DND-41 (cell line): ENCODE data around the gene KNG1.

Experiments used
- ATAC-seq: fragments of 200-7000 bp; cut with Tn5 transposase; 3 replicates; pipeline ENCODE4 v1.9.1; 2021; ENCODE audit warnings: low read depth; ENCODE audit not compliant: insufficient read depth
- DNase-seq: peaks from one replicate; pipeline ENCODE4 v3.0.0-alpha.2; 2020
- H2AFZ ChIP-seq: 2 replicates; pipeline ENCODE4 v1.6.0; 2012; ENCODE audit warnings: low read depth, low read length
- H3K27ac ChIP-seq: 2 replicates; pipeline ENCODE4 v1.5.1; 2012; ENCODE audit warnings: low read length, inconsistent platforms
- H3K27me3 ChIP-seq: fragments of 200-600 bp; sonication (generic); 2 replicates; pipeline ENCODE4 v1.6.0; 2012; ENCODE audit warnings: low read length, mild to moderate bottlenecking, inconsistent platforms; ENCODE audit not compliant: insufficient read depth, poor library complexity
- H3K36me3 ChIP-seq: 2 replicates; pipeline ENCODE4 v1.5.1; 2012; ENCODE audit warnings: low read length, inconsistent platforms; ENCODE audit not compliant: insufficient read depth
- H3K4me1 ChIP-seq: 2 replicates; pipeline ENCODE4 v1.5.1; 2012; ENCODE audit warnings: mild to moderate bottlenecking, low read length; ENCODE audit not compliant: insufficient read depth
- H3K4me2 ChIP-seq: 2 replicates; pipeline ENCODE4 v1.6.0; 2012; ENCODE audit warnings: mild to moderate bottlenecking, moderate library complexity, low read length, inconsistent platforms; ENCODE audit not compliant: insufficient read depth
- H3K4me3 ChIP-seq, 2 experiments: fragments of 200-600 bp in 1 of 2; shearing (Covaris generic) in 1 of 2; 2 replicates each; pipeline ENCODE4 v1.5.1; 2012 to 2016; ENCODE audit warnings: inconsistent platforms in 2 of 2, low read length in 2 of 2, mild to moderate bottlenecking in 2 of 2, low read depth in 1 of 2, moderate library complexity in 1 of 2
- H3K79me2 ChIP-seq: 2 replicates; pipeline ENCODE4 v1.6.0; 2012; ENCODE audit warnings: low read length, inconsistent platforms; ENCODE audit not compliant: insufficient read depth
- H3K9ac ChIP-seq: 2 replicates; pipeline ENCODE4 v1.6.0; 2012; ENCODE audit warnings: low read depth, mild to moderate bottlenecking, inconsistent platforms, low read length, moderate library complexity
- H3K9me3 ChIP-seq: 2 replicates; pipeline ENCODE4 v1.5.1; 2012; ENCODE audit warnings: low read length, moderate library complexity, mild to moderate bottlenecking, inconsistent platforms; ENCODE audit not compliant: insufficient read depth, severe bottlenecking
- H4K20me1 ChIP-seq: 2 replicates; pipeline ENCODE4 v1.6.0; 2012; ENCODE audit warnings: low read length; ENCODE audit not compliant: insufficient read depth
- CTCF ChIP-seq: IDR thresholded peaks from 2 replicates; pipeline ENCODE4 v1.5.1; 2012; ENCODE audit warnings: borderline replicate concordance, low read length, moderate library complexity, mild to moderate bottlenecking; ENCODE audit not compliant: poor library complexity, severe bottlenecking; ENCODE audit errors: extremely low read depth
- EZH2 ChIP-seq: IDR thresholded peaks from 3 replicates; pipeline ENCODE4 v1.6.1; 2012; ENCODE audit warnings: borderline replicate concordance, low read depth, mild to moderate bottlenecking, moderate library complexity, low read length, inconsistent platforms; ENCODE audit not compliant: severe bottlenecking

KNG1 gene

GRCh38 chr3:186724911-186725310, 7.8 kb downstream of the KNG1 start:
- H2AFZ ChIP-seq, result no peak overlapping the region
- TF ChIP-seq CTCF (no peak), EZH2 (no peak)
- H3K36me3 ChIP-seq, result no peaks in the 10 kb centered on the region
- no peak overlapping the region for H3K9ac ChIP-seq
- peaks cover 4% of the 10 kb centered on the region for H3K27me3 ChIP-seq
- H3K9me3 ChIP-seq, result no peaks in the 10 kb centered on the region
- ATAC-seq (no peak), DNase-seq (no peak)
- no peaks in the 10 kb centered on the region for H3K4me1 ChIP-seq
- no peaks in the 10 kb centered on the region for H4K20me1 ChIP-seq
- no peak overlapping the region for H3K27ac ChIP-seq
- no peak overlapping the region for H3K4me3 ChIP-seq
- H3K79me2 ChIP-seq, result no peaks in the 10 kb centered on the region
- no peak overlapping the region for H3K4me2 ChIP-seq

GRCh38 chr3:186732169-186732766, 15.1 kb downstream of the KNG1 start:
- no peak overlapping the region for H3K4me3 ChIP-seq
- no peaks in the 10 kb centered on the region for H3K4me1 ChIP-seq
- H4K20me1 ChIP-seq, result no peaks in the 10 kb centered on the region
- DNase-seq, result no peak
- no peaks in the 10 kb centered on the region for H3K36me3 ChIP-seq
- no peak for ATAC-seq
- no peak overlapping the region for H2AFZ ChIP-seq
- peaks cover 3% of the 10 kb centered on the region for H3K27me3 ChIP-seq
- H3K4me2 ChIP-seq, result no peak overlapping the region
- H3K9ac ChIP-seq, result no peak overlapping the region
- no peak for TF ChIP-seq EZH2
- no peak for TF ChIP-seq CTCF
- H3K79me2 ChIP-seq, result no peaks in the 10 kb centered on the region
- no peak overlapping the region for H3K27ac ChIP-seq
- H3K9me3 ChIP-seq, result no peaks in the 10 kb centered on the region

GRCh38 chr3:186742618-186743380, 25.6 kb downstream of the KNG1 start:
- no peak overlapping the region for H2AFZ ChIP-seq
- no peak overlapping the region for H3K4me2 ChIP-seq
- TF ChIP-seq EZH2 (no peak), CTCF (no peak)
- no peak for DNase-seq
- ATAC-seq, result no peak
- no peaks in the 10 kb centered on the region for H3K9me3 ChIP-seq
- no peak overlapping the region for H3K27ac ChIP-seq
- peaks cover 5% of the 10 kb centered on the region for H3K27me3 ChIP-seq
- no peak overlapping the region for H3K9ac ChIP-seq
- H4K20me1 ChIP-seq, result no peaks in the 10 kb centered on the region
- H3K4me1 ChIP-seq, result no peaks in the 10 kb centered on the region
- no peaks in the 10 kb centered on the region for H3K36me3 ChIP-seq
- no peak overlapping the region for H3K4me3 ChIP-seq
- no peaks in the 10 kb centered on the region for H3K79me2 ChIP-seq
